Left lung (tissue), 10 donors: Measurements from ENCODE around the gene CCDC85A. TPM values are rescaled to one million over a fixed set of nuclear protein-coding genes. Genes with fewer than 3 reads are reported as not detected.
A peak's percentile ranks its signal among the peaks of the same experiment; 100 is the strongest.

Experiments
- ATAC-seq: fragments of 200-7000 bp; cut with Tn5 transposase; one replicate; pipeline ENCODE4 v1.9.1; 2020; ENCODE audit warnings: moderate library complexity
- DNase-seq, 4 donors: peaks; one replicate each; pipeline ENCODE4 v3.0.0-alpha.2; 2013 to 2020
- H3K27ac ChIP-seq, 2 donors: fragments of 200-600 bp; sonication (generic) in 1 of 2; one replicate each; pipeline versions ENCODE4 v1.5.0 to v1.8.0; 2020 to 2021
- H3K27me3 ChIP-seq, 2 donors: fragments of 200-600 bp; sonication (generic) in 1 of 2; one replicate each; pipeline versions ENCODE4 v1.5.0 to v1.8.0; 2020 to 2021
- H3K36me3 ChIP-seq, 2 donors: fragments of 200-600 bp; sonication (generic) in 1 of 2; one replicate each; pipeline versions ENCODE4 v1.5.0 to v1.8.0; 2020 to 2021
- H3K4me1 ChIP-seq, 2 donors: fragments of 200-600 bp; one replicate each; pipeline ENCODE4 v1.8.0; 2021
- H3K4me3 ChIP-seq, 2 donors: fragments of 200-600 bp; sonication (generic) in 1 of 2; one replicate each; pipeline versions ENCODE4 v1.5.0 to v1.8.0; 2020 to 2021; ENCODE audit warnings: mild to moderate bottlenecking in 1 of 2
- H3K9me3 ChIP-seq, 2 donors: fragments of 200-600 bp; sonication (generic) in 1 of 2; one replicate each; pipeline versions ENCODE4 v1.5.0 to v1.8.0; 2020 to 2021
- CTCF ChIP-seq, 2 donors: fragments of 200-600 bp; sonication (generic) in 1 of 2; IDR thresholded peaks; one replicate each; pipeline versions ENCODE4 v1.5.0 to v1.8.0; 2021; ENCODE audit warnings: antibody characterized with exemption in 2 of 2
- intact Hi-C, 2 donors: fragments of 100-400 bp; cut with DNase I; formaldehyde crosslinking; loops; one replicate each; pipeline versions ENCODE4 v1.11.2 to v1.14.2; 2022
- polyA plus RNA-seq, 6 donors: library from polyadenylated mRNA; unstranded; fragments of 120-200 nt; gene quantifications; one replicate each; pipeline ENCODE4 v1.2.1, GENCODE V29; 2013; ENCODE audit not compliant: insufficient read length in 6 of 6
- total RNA-seq, 2 donors: library from RNA; stranded (reverse); fragmentation: NEBNext Ultra II Directional; extraction: Animal tissue kit (Norgen Biotek cat#: 25700); gene quantifications; one replicate each; pipeline ENCODE4 v1.2.1, GENCODE V29; 2021
- donor health status: DM: no; HTN: yes; CAD: no.
- donor health status: DM: no; HTN: no; CAD: no.

CCDC85A gene
- total and polyA plus RNA-seq, 8 donors = 1.2 to 8.7 (median 2.2) TPM

GRCh38 chr2:56357655-56358295 is 174.0 kb downstream of the CCDC85A start:
- intact Hi-C loops = no loop called here
- no peak overlapping the region for H3K27ac ChIP-seq
- no peaks in the 10 kb centered on the region for H3K27me3 ChIP-seq
- ATAC-seq = no peak
- H3K4me1 ChIP-seq = no peaks in the 10 kb centered on the region
- H3K36me3 ChIP-seq = no peaks in the 10 kb centered on the region
- no peak for TF ChIP-seq CTCF (IDR thresholded peaks at IDR 0.05)
- H3K9me3 ChIP-seq = peaks cover 0 to 2% of the 10 kb centered on the region in 2 donors
- DNase-seq = no peak
- H3K4me3 ChIP-seq = no peak overlapping the region

DNA sequence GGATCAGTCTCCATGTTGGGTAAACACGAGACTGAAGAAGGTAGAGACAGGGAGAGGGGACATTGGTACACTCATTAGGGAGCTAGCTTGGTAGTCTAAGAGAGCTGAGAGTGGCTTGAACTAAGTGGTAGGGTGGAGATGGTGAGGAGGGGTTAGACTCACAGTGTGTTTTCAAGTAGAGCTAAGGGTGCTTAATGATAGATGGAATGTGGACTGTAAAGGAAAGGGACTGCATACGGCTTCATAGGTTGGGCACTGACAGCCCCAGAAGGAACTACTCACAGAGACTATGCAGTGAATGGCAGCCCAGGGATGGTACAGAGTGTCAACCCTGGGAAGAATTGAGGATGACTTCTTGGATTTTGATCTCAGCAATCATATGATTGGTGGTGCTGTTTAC is 178.1 kb downstream of the CCDC85A start:
- TF ChIP-seq CTCF (IDR thresholded peaks at IDR 0.05) = no peak
- no peak overlapping the region for H3K27ac ChIP-seq
- no peak overlapping the region for H3K4me3 ChIP-seq
- no peaks in the 10 kb centered on the region for H3K36me3 ChIP-seq
- intact Hi-C loops = no loop called here
- H3K9me3 ChIP-seq = peaks cover 0 to 2% of the 10 kb centered on the region in 2 donors
- ATAC-seq (peak; percentile 93), DNase-seq (no peak)
- no peaks in the 10 kb centered on the region for H3K4me1 ChIP-seq
- H3K27me3 ChIP-seq = no peaks in the 10 kb centered on the region

DNA sequence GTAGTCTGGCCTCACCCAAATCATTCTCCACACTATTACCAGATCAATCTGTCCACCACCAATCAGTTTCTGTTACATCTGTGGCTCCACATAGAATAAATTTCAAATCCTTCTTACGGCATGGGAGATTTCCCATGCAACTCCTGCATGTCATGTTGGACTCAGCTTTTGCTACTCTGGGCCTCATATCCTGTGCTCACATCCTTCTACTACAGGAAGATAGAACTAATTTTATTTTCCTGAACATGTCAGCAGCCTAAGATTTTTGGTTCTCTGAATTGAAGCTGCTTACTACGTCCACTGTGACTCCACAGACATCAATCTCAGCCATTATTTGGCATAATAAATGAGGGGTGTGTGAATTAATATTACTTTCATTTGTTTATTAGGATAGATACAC is 181.1 kb downstream of the CCDC85A start:
- no peaks in the 10 kb centered on the region for H3K27me3 ChIP-seq
- no peak for TF ChIP-seq CTCF (IDR thresholded peaks at IDR 0.05)
- DNase-seq = no peak
- H3K4me1 ChIP-seq = no peaks in the 10 kb centered on the region
- peaks cover 0 to 2% of the 10 kb centered on the region in 2 donors for H3K9me3 ChIP-seq
- no peak for ATAC-seq
- no peak overlapping the region for H3K27ac ChIP-seq
- H3K4me3 ChIP-seq = no peak overlapping the region
- H3K36me3 ChIP-seq = no peaks in the 10 kb centered on the region
- intact Hi-C loops = no loop called here

GRCh38 chr2:56369316-56369715 is 185.5 kb downstream of the CCDC85A start:
- ATAC-seq = no peak
- no peak overlapping the region for H3K4me3 ChIP-seq
- no peak overlapping the region for H3K27ac ChIP-seq
- H3K4me1 ChIP-seq = no peaks in the 10 kb centered on the region
- no peaks in the 10 kb centered on the region for H3K27me3 ChIP-seq
- H3K36me3 ChIP-seq = no peaks in the 10 kb centered on the region
- no peak for TF ChIP-seq CTCF (IDR thresholded peaks at IDR 0.05)
- intact Hi-C loops = no loop called here
- DNase-seq = no peak
- no peaks in the 10 kb centered on the region for H3K9me3 ChIP-seq

GRCh38 chr2:56372071-56372656 is 188.4 kb downstream of the CCDC85A start:
- intact Hi-C loops = no loop called here
- H3K27ac ChIP-seq = no peak overlapping the region
- H3K4me1 ChIP-seq = no peaks in the 10 kb centered on the region
- H3K9me3 ChIP-seq = no peaks in the 10 kb centered on the region
- H3K36me3 ChIP-seq = no peaks in the 10 kb centered on the region
- TF ChIP-seq CTCF (IDR thresholded peaks at IDR 0.05) = no peak
- DNase-seq (peak in 1 of 4 donors; percentile 41), ATAC-seq (no peak)
- H3K27me3 ChIP-seq = no peaks in the 10 kb centered on the region
- H3K4me3 ChIP-seq = no peak overlapping the region
